Neural cell (in vitro differentiated cells): ENCODE measurements around the gene KIRREL3. TPM values are rescaled to one million over a fixed set of nuclear protein-coding genes. Genes with fewer than 3 reads are reported as not detected.

Experiments
- H2AFZ ChIP-seq: fragments of 200-600, 300-800 bp; sonication (generic), shearing (Covaris generic); 2 replicates; pipeline ENCODE4 v1.6.0; 2014; ENCODE audit warnings: low read depth, mild to moderate bottlenecking, antibody characterized with exemption, low read length, moderate library complexity
- H3F3A ChIP-seq: fragments of 200-600 bp; shearing (Covaris generic); 2 replicates; pipeline ENCODE4 v1.6.1; 2016; ENCODE audit warnings: mild to moderate bottlenecking, moderate library complexity, mixed read lengths, antibody characterized with exemption, low read length; ENCODE audit not compliant: insufficient read depth, poor library complexity, severe bottlenecking
- H3K27ac ChIP-seq: fragments of 200-600, 300-800 bp; sonication (generic), shearing (Covaris generic); 2 replicates; pipeline ENCODE4 v1.5.1; 2014; ENCODE audit warnings: mild to moderate bottlenecking, low read length, moderate library complexity
- H3K27me3 ChIP-seq: fragments of 300-800, 200-600 bp; sonication (generic), shearing (Covaris generic); 2 replicates; pipeline ENCODE4 v1.6.0; 2014; ENCODE audit warnings: mild to moderate bottlenecking, low read depth, low read length, moderate library complexity; ENCODE audit not compliant: insufficient read depth
- H3K36me3 ChIP-seq: fragments of 300-800, 200-600 bp; sonication (generic), shearing (Covaris generic); 2 replicates; pipeline ENCODE4 v1.5.1; 2014; ENCODE audit warnings: mild to moderate bottlenecking, antibody characterized with exemption, low read length, moderate library complexity; ENCODE audit not compliant: insufficient read depth
- H3K4me2 ChIP-seq: fragments of 300-800, 200-600 bp; sonication (generic), shearing (Covaris generic); 2 replicates; pipeline ENCODE4 v1.6.0; 2014; ENCODE audit warnings: mild to moderate bottlenecking, low read length
- H3K4me3 ChIP-seq: fragments of 300-800, 200-600 bp; sonication (generic), shearing (Covaris generic); 2 replicates; pipeline ENCODE4 v1.5.1; 2014; ENCODE audit warnings: mild to moderate bottlenecking, low read length, moderate library complexity
- H3K79me2 ChIP-seq: fragments of 200-600 bp; shearing (Covaris generic); replicated peaks from 2 replicates; pipeline ENCODE4 v1.6.0; 2014; ENCODE audit warnings: mild to moderate bottlenecking, low read length, moderate library complexity; ENCODE audit not compliant: insufficient read depth
- H3K9ac ChIP-seq: fragments of 300-800, 200-600 bp; sonication (generic), shearing (Covaris generic); 2 replicates; pipeline ENCODE4 v1.6.1; 2016; ENCODE audit warnings: mild to moderate bottlenecking, low read length, mixed read lengths
- H3K9me2 ChIP-seq: fragments of 200-600 bp; shearing (Covaris generic); 2 replicates; pipeline ENCODE4 v1.6.1; 2016; ENCODE audit warnings: mild to moderate bottlenecking, low read length, mixed read lengths; ENCODE audit not compliant: insufficient read depth
- H3K9me3 ChIP-seq: fragments of 200-600, 300-800 bp; sonication (generic), shearing (Covaris generic); 2 replicates; pipeline ENCODE4 v1.6.1; 2016; ENCODE audit warnings: mild to moderate bottlenecking, mixed run types, low read length, moderate library complexity, mixed read lengths
- H4K20me1 ChIP-seq: fragments of 200-600 bp; shearing (Covaris generic); 2 replicates; pipeline ENCODE4 v1.6.1; 2016; ENCODE audit warnings: mild to moderate bottlenecking, mixed run types; ENCODE audit not compliant: insufficient read depth
- EP300 ChIP-seq: fragments of 450-650 bp; conservative IDR thresholded peaks from 2 replicates; pipeline ENCODE4 v1.6.1; 2014; ENCODE audit warnings: antibody characterized with exemption, mild to moderate bottlenecking, moderate library complexity; ENCODE audit not compliant: poor library complexity, severe bottlenecking
- EZH2 ChIP-seq: fragments of 200-600, 300-800 bp; shearing (Covaris generic), sonication (generic); IDR thresholded peaks from 2 replicates; pipeline ENCODE4 v1.6.1; 2014; ENCODE audit warnings: antibody characterized with exemption, low read length, borderline replicate concordance, mild to moderate bottlenecking; ENCODE audit not compliant: insufficient read depth, poor library complexity, severe bottlenecking
- MXI1 ChIP-seq: fragments of 450-650 bp; conservative IDR thresholded peaks from 2 replicates; pipeline ENCODE4 v1.6.1; 2014; ENCODE audit warnings: antibody characterized with exemption, mild to moderate bottlenecking; ENCODE audit not compliant: poor library complexity, severe bottlenecking
- POLR2AphosphoS5 ChIP-seq: IDR thresholded peaks from 2 replicates; pipeline ENCODE4 v1.6.1; 2012
- RAD21 ChIP-seq: fragments of 450-650 bp; conservative IDR thresholded peaks from 2 replicates; pipeline ENCODE4 v1.6.1; 2014; ENCODE audit warnings: antibody characterized with exemption, mild to moderate bottlenecking, moderate library complexity
- SMC3 ChIP-seq: fragments of 450-650 bp; conservative IDR thresholded peaks from 2 replicates; pipeline ENCODE4 v1.6.1; 2014; ENCODE audit warnings: antibody characterized with exemption, mild to moderate bottlenecking, moderate library complexity; ENCODE audit not compliant: poor library complexity
- TAF1 ChIP-seq: IDR thresholded peaks from 2 replicates; pipeline ENCODE4 v1.6.1; 2012; ENCODE audit warnings: low read depth
- polyA plus RNA-seq: library from polyadenylated mRNA; depleted of rRNA; stranded (reverse); fragments of >200 nt; gene quantifications from 2 replicates; pipeline ENCODE4 v1.2.3, GENCODE V29; 2014
- TF ChIP-seq, protein P1 (sequence below): fragments of 450-650 bp; IDR thresholded peaks from 2 replicates; pipeline ENCODE4 v1.5.1; 2014; ENCODE audit warnings: antibody characterized with exemption, mild to moderate bottlenecking, moderate library complexity; ENCODE audit not compliant: poor library complexity, severe bottlenecking
- TF ChIP-seq, protein P2 (sequence below): IDR thresholded peaks from 2 replicates; pipeline ENCODE4 v1.6.1; 2012; ENCODE audit warnings: borderline replicate concordance

The KIRREL3 gene
- polyA plus RNA-seq, 1 donor from 2014 or later = 23.8 TPM

DNA sequence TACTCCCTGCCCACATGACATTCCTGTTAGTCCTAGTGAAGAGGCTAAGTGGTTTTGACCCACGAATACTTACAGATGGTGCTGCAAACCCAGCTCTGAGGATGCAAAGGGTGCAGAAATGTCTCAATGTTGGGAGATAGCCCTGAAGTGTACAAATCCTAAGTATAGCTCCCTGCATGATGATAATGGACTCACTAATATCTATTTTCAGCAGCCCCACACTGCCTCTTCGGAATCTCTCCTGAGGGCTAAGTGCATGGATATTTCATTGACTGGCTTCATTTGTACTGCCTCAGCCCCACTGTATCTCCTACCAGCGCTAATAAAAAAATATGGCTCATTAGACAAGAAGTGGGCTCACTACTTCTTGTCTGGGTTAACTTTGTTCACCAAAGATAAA is 114.5 kb downstream of the KIRREL3 start:
- no peaks in the 10 kb centered on the region for H3K9me2 ChIP-seq
- no peaks in the 10 kb centered on the region for H3K79me2 ChIP-seq
- no peaks in the 10 kb centered on the region for H3K27me3 ChIP-seq
- TF ChIP-seq TAF1 (no peak), POLR2AphosphoS5 (peak; percentile 29)
- no peaks in the 10 kb centered on the region for H4K20me1 ChIP-seq
- H3K9me3 ChIP-seq = no peaks in the 10 kb centered on the region
- no peak overlapping the region for H3K4me3 ChIP-seq
- no peak overlapping the region for H2AFZ ChIP-seq
- H3K4me2 ChIP-seq = no peak overlapping the region
- H3K27ac ChIP-seq = no peak overlapping the region
- H3K36me3 ChIP-seq = no peaks in the 10 kb centered on the region
- H3K9ac ChIP-seq = no peak overlapping the region
- no peaks in the 10 kb centered on the region for H3F3A ChIP-seq

DNA sequence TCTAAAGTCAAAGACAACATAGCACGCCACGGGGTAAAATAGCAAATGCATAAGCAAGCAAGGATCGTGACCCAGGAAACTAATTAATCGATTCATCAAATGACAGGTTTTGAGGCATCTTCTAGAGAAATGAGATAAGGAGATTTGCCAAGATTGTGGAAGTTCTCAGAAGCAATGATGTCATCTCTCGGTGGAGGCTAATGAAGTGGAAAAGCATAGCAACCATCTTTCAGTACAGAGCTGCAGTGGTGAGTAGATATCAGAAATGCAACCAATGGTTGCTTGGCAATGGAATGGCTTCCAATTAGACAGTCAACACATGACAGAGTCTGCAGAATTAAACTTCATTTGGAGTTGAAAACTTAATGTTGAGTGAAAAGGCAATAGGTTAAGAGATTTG is 116.0 kb downstream of the KIRREL3 start:
- H3K27ac ChIP-seq = no peak overlapping the region
- H3K4me3 ChIP-seq = no peak overlapping the region
- no peak for TF ChIP-seq EZH2
- TF ChIP-seq, protein P1, sequence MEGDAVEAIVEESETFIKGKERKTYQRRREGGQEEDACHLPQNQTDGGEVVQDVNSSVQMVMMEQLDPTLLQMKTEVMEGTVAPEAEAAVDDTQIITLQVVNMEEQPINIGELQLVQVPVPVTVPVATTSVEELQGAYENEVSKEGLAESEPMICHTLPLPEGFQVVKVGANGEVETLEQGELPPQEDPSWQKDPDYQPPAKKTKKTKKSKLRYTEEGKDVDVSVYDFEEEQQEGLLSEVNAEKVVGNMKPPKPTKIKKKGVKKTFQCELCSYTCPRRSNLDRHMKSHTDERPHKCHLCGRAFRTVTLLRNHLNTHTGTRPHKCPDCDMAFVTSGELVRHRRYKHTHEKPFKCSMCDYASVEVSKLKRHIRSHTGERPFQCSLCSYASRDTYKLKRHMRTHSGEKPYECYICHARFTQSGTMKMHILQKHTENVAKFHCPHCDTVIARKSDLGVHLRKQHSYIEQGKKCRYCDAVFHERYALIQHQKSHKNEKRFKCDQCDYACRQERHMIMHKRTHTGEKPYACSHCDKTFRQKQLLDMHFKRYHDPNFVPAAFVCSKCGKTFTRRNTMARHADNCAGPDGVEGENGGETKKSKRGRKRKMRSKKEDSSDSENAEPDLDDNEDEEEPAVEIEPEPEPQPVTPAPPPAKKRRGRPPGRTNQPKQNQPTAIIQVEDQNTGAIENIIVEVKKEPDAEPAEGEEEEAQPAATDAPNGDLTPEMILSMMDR = no peak
- no peak for TF ChIP-seq SMC3
- TF ChIP-seq MXI1 = no peak
- TF ChIP-seq RAD21 = no peak
- TF ChIP-seq TAF1 = no peak
- TF ChIP-seq POLR2AphosphoS5 = no peak
- TF ChIP-seq EP300 = no peak
- TF ChIP-seq, protein P2, sequence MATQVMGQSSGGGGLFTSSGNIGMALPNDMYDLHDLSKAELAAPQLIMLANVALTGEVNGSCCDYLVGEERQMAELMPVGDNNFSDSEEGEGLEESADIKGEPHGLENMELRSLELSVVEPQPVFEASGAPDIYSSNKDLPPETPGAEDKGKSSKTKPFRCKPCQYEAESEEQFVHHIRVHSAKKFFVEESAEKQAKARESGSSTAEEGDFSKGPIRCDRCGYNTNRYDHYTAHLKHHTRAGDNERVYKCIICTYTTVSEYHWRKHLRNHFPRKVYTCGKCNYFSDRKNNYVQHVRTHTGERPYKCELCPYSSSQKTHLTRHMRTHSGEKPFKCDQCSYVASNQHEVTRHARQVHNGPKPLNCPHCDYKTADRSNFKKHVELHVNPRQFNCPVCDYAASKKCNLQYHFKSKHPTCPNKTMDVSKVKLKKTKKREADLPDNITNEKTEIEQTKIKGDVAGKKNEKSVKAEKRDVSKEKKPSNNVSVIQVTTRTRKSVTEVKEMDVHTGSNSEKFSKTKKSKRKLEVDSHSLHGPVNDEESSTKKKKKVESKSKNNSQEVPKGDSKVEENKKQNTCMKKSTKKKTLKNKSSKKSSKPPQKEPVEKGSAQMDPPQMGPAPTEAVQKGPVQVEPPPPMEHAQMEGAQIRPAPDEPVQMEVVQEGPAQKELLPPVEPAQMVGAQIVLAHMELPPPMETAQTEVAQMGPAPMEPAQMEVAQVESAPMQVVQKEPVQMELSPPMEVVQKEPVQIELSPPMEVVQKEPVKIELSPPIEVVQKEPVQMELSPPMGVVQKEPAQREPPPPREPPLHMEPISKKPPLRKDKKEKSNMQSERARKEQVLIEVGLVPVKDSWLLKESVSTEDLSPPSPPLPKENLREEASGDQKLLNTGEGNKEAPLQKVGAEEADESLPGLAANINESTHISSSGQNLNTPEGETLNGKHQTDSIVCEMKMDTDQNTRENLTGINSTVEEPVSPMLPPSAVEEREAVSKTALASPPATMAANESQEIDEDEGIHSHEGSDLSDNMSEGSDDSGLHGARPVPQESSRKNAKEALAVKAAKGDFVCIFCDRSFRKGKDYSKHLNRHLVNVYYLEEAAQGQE = no peak
- H4K20me1 ChIP-seq = no peaks in the 10 kb centered on the region
- no peak overlapping the region for H2AFZ ChIP-seq
- no peak overlapping the region for H3K9ac ChIP-seq
- no peaks in the 10 kb centered on the region for H3F3A ChIP-seq
- H3K79me2 ChIP-seq = no peaks in the 10 kb centered on the region
- H3K9me2 ChIP-seq = no peaks in the 10 kb centered on the region
- H3K27me3 ChIP-seq = no peaks in the 10 kb centered on the region
- no peak overlapping the region for H3K4me2 ChIP-seq
- no peaks in the 10 kb centered on the region for H3K36me3 ChIP-seq
- no peaks in the 10 kb centered on the region for H3K9me3 ChIP-seq

DNA sequence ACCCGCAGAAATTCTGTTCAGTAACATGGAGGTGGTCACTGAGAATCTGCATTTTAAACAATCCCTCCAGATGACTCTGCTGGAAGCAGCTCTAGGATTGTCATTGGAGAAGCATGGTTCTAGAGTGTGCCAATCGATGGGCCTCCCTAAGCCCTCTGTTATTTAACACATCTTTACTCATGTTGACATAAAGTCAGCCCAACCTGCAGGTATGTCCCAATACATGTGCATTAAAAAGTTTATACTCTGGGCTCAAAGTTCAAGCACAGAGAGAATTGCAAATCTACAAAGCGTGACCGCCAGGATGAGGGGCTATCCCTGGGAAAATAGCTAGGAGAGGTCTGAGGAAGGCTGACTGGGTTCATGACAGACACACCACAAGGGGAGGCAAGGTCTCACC is 116.4 kb downstream of the KIRREL3 start:
- no peaks in the 10 kb centered on the region for H3F3A ChIP-seq
- no peak overlapping the region for H2AFZ ChIP-seq
- no peaks in the 10 kb centered on the region for H3K79me2 ChIP-seq
- H3K9ac ChIP-seq = no peak overlapping the region
- H3K27me3 ChIP-seq = no peaks in the 10 kb centered on the region
- H3K4me3 ChIP-seq = no peak overlapping the region
- no peaks in the 10 kb centered on the region for H3K9me3 ChIP-seq
- TF ChIP-seq, protein P1 = no peak
- TF ChIP-seq SMC3 = no peak
- no peak for TF ChIP-seq MXI1
- no peak for TF ChIP-seq RAD21
- no peak for TF ChIP-seq TAF1
- no peak for TF ChIP-seq POLR2AphosphoS5
- TF ChIP-seq EP300 = no peak
- TF ChIP-seq EZH2 = no peak
- TF ChIP-seq, protein P2 = no peak
- no peak overlapping the region for H3K27ac ChIP-seq
- no peaks in the 10 kb centered on the region for H3K36me3 ChIP-seq
- H3K9me2 ChIP-seq = no peaks in the 10 kb centered on the region
- H3K4me2 ChIP-seq = no peak overlapping the region
- H4K20me1 ChIP-seq = no peaks in the 10 kb centered on the region
